RWPE1 (cell line): Measurements from ENCODE around the gene UMPS.

Experiments used
- CTCF ChIA-PET: fragments of 350-600 bp; sonication (Branson Sonifier 250); formaldehyde crosslinking; extraction: SDS; loops from one replicate; lab custom pipeline; 2021; lab: Yijun Ruan, JAX
- POLR2A ChIA-PET: fragments of 400-600 bp; formaldehyde crosslinking; extraction: SDS; loops from one replicate; lab custom pipeline; 2020; ENCODE audit warnings: antibody characterized with exemption; ENCODE audit not compliant: low non-redundant PET; lab: Yijun Ruan, JAX
- DNase-seq: peaks from one replicate; pipeline ENCODE4 v3.0.0; 2012; ENCODE audit warnings: low spot score
- H3K27ac ChIP-seq: fragments of 450-650 bp; 2 replicates; pipeline ENCODE4 v1.5.1; 2017
- TF ChIP-seq, protein P1 (sequence below): fragments of 450-650 bp; conservative IDR thresholded peaks from 2 replicates; pipeline ENCODE4 v1.5.1; 2017; ENCODE audit warnings: low read depth, mild to moderate bottlenecking

UMPS gene

DNA sequence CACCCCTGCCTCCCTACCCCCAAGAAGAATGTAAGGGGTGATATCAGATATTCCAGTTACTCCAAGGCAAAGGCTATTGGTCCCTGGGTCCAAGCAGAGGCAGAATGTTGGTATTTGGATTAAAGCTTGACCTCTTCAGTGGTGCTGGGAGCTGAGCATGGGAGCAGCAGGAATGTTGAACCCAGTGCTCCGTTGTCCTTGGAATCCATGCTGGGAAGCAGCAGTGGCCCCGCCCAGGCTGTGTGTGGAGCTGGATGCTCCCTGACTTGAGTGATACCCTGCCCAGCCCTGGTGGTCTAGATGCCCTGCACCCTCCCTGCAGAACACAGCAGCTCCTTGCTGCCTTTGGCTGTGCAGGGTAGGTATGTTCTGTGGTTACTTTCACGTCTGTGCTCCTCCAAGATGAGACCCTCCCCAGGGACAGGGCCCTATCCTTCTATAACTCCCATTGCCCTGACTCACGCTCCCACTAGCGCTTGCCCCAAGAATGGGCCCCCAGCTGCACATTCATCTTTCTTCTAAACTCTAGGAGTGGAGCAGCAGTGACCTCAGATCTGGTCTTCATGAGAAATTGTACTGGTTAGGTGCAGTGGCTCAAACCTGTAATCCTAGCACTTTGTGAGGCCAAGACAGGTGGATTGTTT lies 35.1 kb downstream of the UMPS start:
- TF ChIP-seq, protein P1, sequence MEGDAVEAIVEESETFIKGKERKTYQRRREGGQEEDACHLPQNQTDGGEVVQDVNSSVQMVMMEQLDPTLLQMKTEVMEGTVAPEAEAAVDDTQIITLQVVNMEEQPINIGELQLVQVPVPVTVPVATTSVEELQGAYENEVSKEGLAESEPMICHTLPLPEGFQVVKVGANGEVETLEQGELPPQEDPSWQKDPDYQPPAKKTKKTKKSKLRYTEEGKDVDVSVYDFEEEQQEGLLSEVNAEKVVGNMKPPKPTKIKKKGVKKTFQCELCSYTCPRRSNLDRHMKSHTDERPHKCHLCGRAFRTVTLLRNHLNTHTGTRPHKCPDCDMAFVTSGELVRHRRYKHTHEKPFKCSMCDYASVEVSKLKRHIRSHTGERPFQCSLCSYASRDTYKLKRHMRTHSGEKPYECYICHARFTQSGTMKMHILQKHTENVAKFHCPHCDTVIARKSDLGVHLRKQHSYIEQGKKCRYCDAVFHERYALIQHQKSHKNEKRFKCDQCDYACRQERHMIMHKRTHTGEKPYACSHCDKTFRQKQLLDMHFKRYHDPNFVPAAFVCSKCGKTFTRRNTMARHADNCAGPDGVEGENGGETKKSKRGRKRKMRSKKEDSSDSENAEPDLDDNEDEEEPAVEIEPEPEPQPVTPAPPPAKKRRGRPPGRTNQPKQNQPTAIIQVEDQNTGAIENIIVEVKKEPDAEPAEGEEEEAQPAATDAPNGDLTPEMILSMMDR, result no peak
- DNase-seq, result no peak
- POLR2A ChIA-PET, result no interaction called here
- no peak overlapping the region for H3K27ac ChIP-seq
- CTCF ChIA-PET, result interaction anchor here (0.8 kb wide), 1 partner anchor 137 kb away, joined by 3 read pairs; no protein-coding TSS in a partner anchor

DNA sequence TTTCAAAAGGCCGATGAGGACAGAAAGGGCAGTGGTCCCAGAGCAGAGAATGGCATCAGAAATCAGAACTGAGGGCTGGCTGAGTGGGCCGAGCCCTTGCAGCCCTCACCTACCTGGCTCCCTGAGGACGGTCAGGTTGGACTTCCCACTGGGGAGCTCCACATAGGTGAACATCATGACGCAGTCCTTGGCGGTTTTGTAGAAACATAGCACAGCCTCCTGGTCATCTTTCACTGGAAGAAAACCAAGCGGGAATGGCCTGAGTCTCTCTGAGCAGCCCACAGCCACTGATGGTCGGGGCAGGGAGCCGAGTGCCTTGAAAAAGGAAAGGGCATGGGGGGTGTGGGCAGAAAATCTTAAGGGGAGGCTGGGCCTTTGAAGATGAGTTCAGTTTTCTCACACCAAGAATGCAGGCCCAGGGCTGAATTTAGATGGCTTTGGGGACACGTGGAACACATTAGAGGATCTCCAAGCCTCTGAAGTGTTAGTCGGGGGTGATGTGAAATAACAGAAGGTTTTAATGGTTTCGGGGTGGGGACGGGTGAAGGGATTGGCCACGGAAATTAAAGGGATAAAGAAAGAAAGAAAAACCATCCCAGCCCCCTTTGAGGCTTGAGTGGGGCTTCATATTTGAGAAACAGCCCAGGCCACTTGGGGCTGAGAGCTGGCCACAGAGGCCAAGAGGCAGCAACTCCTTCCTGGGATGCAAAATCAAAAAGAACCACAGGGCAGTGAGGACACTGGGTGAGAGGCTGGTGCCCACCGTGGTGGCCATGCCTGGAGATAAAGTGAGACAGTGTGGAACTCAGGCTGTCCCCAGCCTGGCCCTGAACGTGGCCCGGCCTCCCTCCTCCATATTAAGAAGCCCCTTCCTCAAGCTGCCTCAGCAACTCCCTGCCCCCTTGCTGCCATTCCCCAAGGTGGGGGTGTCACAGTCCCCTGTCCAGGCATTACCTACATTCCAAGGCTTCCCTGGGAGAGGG lies 36.2 kb downstream of the UMPS start:
- TF ChIP-seq, protein P1, result no peak
- ChIA-PET POLR2A (no interaction called here), CTCF (no interaction called here)
- H3K27ac ChIP-seq, result no peak overlapping the region
- no peak for DNase-seq

DNA sequence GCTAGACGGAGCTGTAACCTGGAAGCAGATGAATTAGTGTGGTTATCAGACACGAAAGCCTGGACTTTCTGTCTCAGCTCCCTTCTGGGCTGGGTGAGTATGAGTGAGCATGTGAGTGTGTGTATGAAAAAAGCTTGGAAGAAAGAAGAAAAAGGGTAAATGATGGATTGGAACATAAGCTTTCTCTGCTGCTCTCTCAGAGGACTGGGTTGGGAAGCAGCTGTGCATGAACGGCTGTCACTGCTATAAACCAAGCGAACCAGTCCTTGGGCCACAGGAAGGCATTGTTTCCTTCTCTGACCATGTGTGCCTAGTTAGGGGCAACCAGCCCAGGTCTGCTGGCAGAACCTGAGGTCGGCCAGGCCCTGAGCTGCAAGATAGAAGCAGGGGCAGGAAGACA lies 37.0 kb downstream of the UMPS start:
- CTCF ChIA-PET, result interaction anchor here (0.9 kb wide), 1 partner anchor 134 kb away, joined by 4 read pairs; no protein-coding TSS in a partner anchor
- no peak overlapping the region for H3K27ac ChIP-seq
- POLR2A ChIA-PET, result no interaction called here
- TF ChIP-seq, protein P1, result no peak
- no peak for DNase-seq

DNA sequence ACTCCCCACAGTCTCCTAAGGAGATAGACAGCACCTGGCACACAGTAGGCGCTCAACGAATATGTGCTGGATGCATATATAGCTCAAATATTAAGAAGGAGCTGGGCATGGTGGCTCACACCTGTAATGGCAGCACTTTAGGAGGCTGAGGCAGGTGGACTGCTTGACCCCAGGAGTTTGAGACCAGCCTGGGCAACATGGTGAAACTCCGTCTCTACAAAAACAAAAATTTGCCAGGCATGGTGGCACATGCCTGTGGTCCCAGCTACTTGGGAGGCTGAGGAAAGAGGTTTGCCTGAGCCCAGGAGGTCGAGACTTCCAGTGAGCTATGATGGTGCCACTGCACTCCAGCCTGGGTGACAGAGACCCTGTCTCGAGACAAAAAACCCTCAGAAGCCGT lies 37.4 kb downstream of the UMPS start:
- ChIA-PET POLR2A (no interaction called here), CTCF (interaction anchor here (0.9 kb wide), 1 partner anchor 133 kb away, joined by 4 read pairs; no protein-coding TSS in a partner anchor)
- TF ChIP-seq, protein P1, result no peak

DNA sequence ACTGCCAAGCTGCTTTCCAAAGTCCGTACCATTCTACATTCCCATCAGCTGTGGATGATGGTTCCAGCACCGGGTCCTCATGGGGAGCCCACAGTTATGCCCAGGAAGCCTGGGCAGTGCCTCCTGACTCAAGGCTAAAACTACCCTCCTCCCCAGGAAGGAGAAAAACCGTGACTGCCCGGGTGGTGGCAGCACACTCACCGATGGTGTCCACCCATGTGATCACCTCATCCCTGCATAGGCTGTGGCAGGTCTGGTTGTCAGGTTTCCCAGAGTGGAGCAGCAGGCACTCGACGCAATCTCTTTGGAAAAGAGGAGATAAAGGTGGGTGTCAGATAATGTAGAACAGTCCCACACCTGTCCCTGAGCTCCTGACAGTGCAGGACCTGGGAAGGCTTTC lies 38.6 kb downstream of the UMPS start:
- ChIA-PET CTCF (interaction anchor here (0.9 to 4.0 kb wide), 4 partner anchors 8 to 133 kb away, joined by 3 to 19 read pairs (median 15); no protein-coding TSS in a partner anchor), POLR2A (no interaction called here)
- no peak overlapping the region for H3K27ac ChIP-seq
- peak; percentile 65 for DNase-seq
- TF ChIP-seq, protein P1, result no peak

More for the DNA sequence above, 37.4 kb downstream of the UMPS start:
- no peak overlapping the region for H3K27ac ChIP-seq
- DNase-seq, result no peak

DNA sequence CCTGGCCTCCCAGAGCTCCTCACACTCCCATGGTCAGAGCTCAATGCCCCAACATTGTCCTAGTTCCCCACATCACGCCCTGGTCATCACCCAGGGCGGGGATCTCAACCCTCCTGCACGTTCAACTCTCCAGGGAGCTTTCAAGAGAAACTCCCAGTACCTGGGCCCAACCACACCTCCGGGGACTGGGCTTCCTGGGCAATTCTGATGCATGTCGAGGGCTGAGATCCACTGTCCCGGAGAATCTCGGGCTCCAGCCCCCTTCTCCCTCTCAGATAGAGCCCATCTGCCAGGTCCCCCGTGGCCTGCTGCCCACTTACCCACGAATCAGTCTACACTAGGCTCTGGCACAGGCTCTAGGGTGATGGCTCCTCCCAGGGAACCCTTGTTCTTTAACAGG lies 39.2 kb downstream of the UMPS start:
- TF ChIP-seq, protein P1, result no peak
- ChIA-PET CTCF (interaction anchor here (0.9 to 4.0 kb wide), 4 partner anchors 8 to 132 kb away, joined by 3 to 19 read pairs (median 15); no protein-coding TSS in a partner anchor), POLR2A (no interaction called here)
- H3K27ac ChIP-seq, result no peak overlapping the region
- no peak for DNase-seq
